Measurements from ENCODE around the gene DGKH. TPM values are rescaled to one million over a fixed set of nuclear protein-coding genes. Genes with fewer than 3 reads are reported as not detected.
A peak's percentile ranks its signal among the peaks of the same experiment; 100 is the strongest.

The DGKH gene
- total RNA-seq (2022) (18.9 and 19.1 TPM in 2 replicates), Bru-seq, nascent RNA (percentile 80 among the genes with signal in this experiment), BruChase-seq, experiment 1, labeled RNA remaining after a 6-hour chase (percentile 79 among the genes with signal in this experiment), BruChase-seq, experiment 2, labeled RNA remaining after a 2-hour chase (percentile 80 among the genes with signal in this experiment)
- long read RNA-seq, partial matches to known transcripts: 0 of 6 reads
- long read RNA-seq, other reads (novel, unspliced or antisense): 6 of 6 reads

DNA sequence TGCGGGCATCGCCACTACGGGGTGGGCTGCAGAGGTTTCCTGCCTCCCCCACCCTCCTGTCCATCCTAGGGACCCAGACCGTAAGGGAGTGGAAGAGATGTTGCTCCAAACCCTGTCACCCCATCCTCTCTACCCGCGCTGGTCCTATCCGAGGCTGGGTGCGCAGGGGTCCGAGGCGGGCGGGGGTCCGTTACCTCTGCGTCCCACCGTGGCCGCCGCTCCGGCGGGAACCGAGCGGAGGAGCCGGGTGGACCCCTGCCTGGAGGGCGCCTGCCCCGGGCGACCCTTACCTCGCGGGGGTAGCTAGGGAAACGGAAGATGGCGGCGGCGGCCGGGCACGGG, at the start of gene DGKH:
DGKH (plus strand) TSS at position 307 of the 342 bp plus-strand sequence. CDS start 126 bp downstream, outside the sequence.
- intact Hi-C loops (cut with micrococcal nuclease; ENCODE audit: unreplicated experiment): loop anchor here (2.0 kb wide), 1 partner anchor 58 kb away; no protein-coding TSS in a partner anchor
- TF ChIP-seq, protein P1, sequence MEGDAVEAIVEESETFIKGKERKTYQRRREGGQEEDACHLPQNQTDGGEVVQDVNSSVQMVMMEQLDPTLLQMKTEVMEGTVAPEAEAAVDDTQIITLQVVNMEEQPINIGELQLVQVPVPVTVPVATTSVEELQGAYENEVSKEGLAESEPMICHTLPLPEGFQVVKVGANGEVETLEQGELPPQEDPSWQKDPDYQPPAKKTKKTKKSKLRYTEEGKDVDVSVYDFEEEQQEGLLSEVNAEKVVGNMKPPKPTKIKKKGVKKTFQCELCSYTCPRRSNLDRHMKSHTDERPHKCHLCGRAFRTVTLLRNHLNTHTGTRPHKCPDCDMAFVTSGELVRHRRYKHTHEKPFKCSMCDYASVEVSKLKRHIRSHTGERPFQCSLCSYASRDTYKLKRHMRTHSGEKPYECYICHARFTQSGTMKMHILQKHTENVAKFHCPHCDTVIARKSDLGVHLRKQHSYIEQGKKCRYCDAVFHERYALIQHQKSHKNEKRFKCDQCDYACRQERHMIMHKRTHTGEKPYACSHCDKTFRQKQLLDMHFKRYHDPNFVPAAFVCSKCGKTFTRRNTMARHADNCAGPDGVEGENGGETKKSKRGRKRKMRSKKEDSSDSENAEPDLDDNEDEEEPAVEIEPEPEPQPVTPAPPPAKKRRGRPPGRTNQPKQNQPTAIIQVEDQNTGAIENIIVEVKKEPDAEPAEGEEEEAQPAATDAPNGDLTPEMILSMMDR (IDR thresholded peaks at IDR 0.05; ENCODE audit: unreplicated experiment): no peak
- Mint-ChIP-seq H3K27me3 (ENCODE audit: unreplicated experiment) (no peaks in the 10 kb centered on the region), H3K27ac (ENCODE audit: unreplicated experiment) (peak within 1 kb of the TSS; percentile 84), H3K4me3 (ENCODE audit: low read depth, unreplicated experiment) (peak within 1 kb of the TSS; percentile 88), H3K4me1 (ENCODE audit: low read depth, unreplicated experiment) (no peaks in the 10 kb centered on the region), H3K36me3 (ENCODE audit: insufficient read depth, unreplicated experiment) (peaks cover 22% of the 10 kb centered on the region), H3K9me3 (ENCODE audit: low read depth, unreplicated experiment) (no peaks in the 10 kb centered on the region)
- no peak for DNase-seq
- CTCF ChIA-PET: interaction anchor here (0.6 to 1.1 kb wide), 5 partner anchors 22 to 148 kb away, joined by 3 to 8 read pairs (median 4); no protein-coding TSS in a partner anchor
- no TSS peak for BruUV-seq (replicated peaks)

- BruUV-seq (replicated peaks): no TSS peak
- Mint-ChIP-seq H3K4me1 (ENCODE audit: low read depth, unreplicated experiment) (no peaks in the 10 kb centered on the region), H3K36me3 (ENCODE audit: insufficient read depth, unreplicated experiment) (no peaks in the 10 kb centered on the region), H3K27me3 (ENCODE audit: unreplicated experiment) (peaks cover 8% of the 10 kb centered on the region), H3K9me3 (ENCODE audit: low read depth, unreplicated experiment) (no peaks in the 10 kb centered on the region), H3K4me3 (ENCODE audit: low read depth, unreplicated experiment) (no peak overlapping the region), H3K27ac (ENCODE audit: unreplicated experiment) (no peak overlapping the region)
- CTCF ChIA-PET: no interaction called here
- DNase-seq: no peak
- intact Hi-C loops (cut with micrococcal nuclease; ENCODE audit: unreplicated experiment): no loop called here
- TF ChIP-seq, protein P1 (IDR thresholded peaks at IDR 0.05; ENCODE audit: unreplicated experiment): no peak
Measured at GRCh38 chr13:42000846-42001245, 47.6 kb upstream of the DGKH start.

DNA sequence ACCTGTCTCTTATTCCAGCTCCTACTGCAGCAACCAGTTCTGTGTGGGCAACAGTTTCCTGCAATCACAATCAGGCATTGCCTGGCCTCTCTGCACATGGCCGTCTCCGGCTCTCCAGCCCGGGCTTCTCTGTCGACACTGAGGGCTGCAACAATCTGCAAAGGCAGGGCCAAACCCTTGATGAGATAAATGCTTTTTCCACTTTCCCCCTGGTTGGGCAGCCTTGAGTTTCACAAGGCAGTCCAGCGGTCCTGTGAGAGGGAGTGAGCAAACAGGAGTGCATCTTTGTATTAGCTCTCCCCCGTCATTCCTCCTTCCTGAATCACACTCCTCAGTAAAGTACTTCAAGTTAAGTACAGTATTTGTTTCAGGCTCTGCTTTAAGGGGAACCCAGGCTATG, 46.9 kb upstream of the DGKH start:
- Mint-ChIP-seq H3K9me3 (ENCODE audit: low read depth, unreplicated experiment) (no peaks in the 10 kb centered on the region), H3K27me3 (ENCODE audit: unreplicated experiment) (peaks cover 8% of the 10 kb centered on the region), H3K27ac (ENCODE audit: unreplicated experiment) (no peak overlapping the region), H3K36me3 (ENCODE audit: insufficient read depth, unreplicated experiment) (no peaks in the 10 kb centered on the region), H3K4me3 (ENCODE audit: low read depth, unreplicated experiment) (peak overlapping the region; percentile 15), H3K4me1 (ENCODE audit: low read depth, unreplicated experiment) (no peaks in the 10 kb centered on the region)
- DNase-seq: peak; percentile 7
- no TSS peak for BruUV-seq (replicated peaks)
- TF ChIP-seq, protein P1 (IDR thresholded peaks at IDR 0.05; ENCODE audit: unreplicated experiment): no peak
- CTCF ChIA-PET: no interaction called here
- intact Hi-C loops (cut with micrococcal nuclease; ENCODE audit: unreplicated experiment): no loop called here

- Mint-ChIP-seq H3K36me3 (ENCODE audit: insufficient read depth, unreplicated experiment) (no peaks in the 10 kb centered on the region), H3K27ac (ENCODE audit: unreplicated experiment) (no peak overlapping the region), H3K27me3 (ENCODE audit: unreplicated experiment) (peaks cover 8% of the 10 kb centered on the region), H3K9me3 (ENCODE audit: low read depth, unreplicated experiment) (no peaks in the 10 kb centered on the region), H3K4me3 (ENCODE audit: low read depth, unreplicated experiment) (no peak overlapping the region), H3K4me1 (ENCODE audit: low read depth, unreplicated experiment) (no peaks in the 10 kb centered on the region)
- intact Hi-C loops (cut with micrococcal nuclease; ENCODE audit: unreplicated experiment): no loop called here
- no peak for DNase-seq
- no TSS peak for BruUV-seq (replicated peaks)
- CTCF ChIA-PET: no interaction called here
- TF ChIP-seq, protein P1 (IDR thresholded peaks at IDR 0.05; ENCODE audit: unreplicated experiment): no peak
Measured at GRCh38 chr13:42002066-42002465, 46.4 kb upstream of the DGKH start.

Measured in Calu3 (cell line).